HCT116 (cell line): Measurements from ENCODE around the gene MCC. TPM values are rescaled to one million over a fixed set of nuclear protein-coding genes. Genes with fewer than 3 reads are reported as not detected.

Experiments
- ATAC-seq: fragments of 200-7000 bp; cut with Tn5 transposase; 2 replicates; pipeline ENCODE4 v1.9.1; 2020; ENCODE audit warnings: mild to moderate bottlenecking, moderate library complexity
- BruUV-seq: library from RNA; stranded (reverse); fragments of 400-500 nt; replicated peaks from 2 replicates; lab custom pipeline; 2021; lab: Mats Ljungman, UMichigan
- CTCF ChIA-PET: fragments of 300-600 bp; sonication (Branson Sonifier 250); formaldehyde crosslinking; loops from one replicate; lab custom pipeline; 2021; ENCODE audit warnings: antibody characterized with exemption; lab: Charles Lee
- POLR2A ChIA-PET: fragments of 300-600, 350-600 bp; sonication (Branson Sonifier 250); formaldehyde crosslinking; loops from one replicate; lab custom pipeline; 2021; ENCODE audit warnings: antibody characterized with exemption; lab: Charles Lee
- RAD21 ChIA-PET, 2 experiments: fragments of 300-600 bp; sonication (Branson Sonifier 250); formaldehyde crosslinking; loops; one replicate each; lab custom pipeline; 2023; ENCODE audit warnings: low total read pairs in 2 of 2; ENCODE audit not compliant: uncharacterized antibody in 2 of 2, unreplicated experiment in 2 of 2, low non-redundant PET in 1 of 2; lab: Charles Lee
- DNase-seq: peaks from one replicate; pipeline ENCODE4 v3.0.0-alpha.2; 2010; ENCODE audit warnings: low read depth, low spot score
- H2AFZ ChIP-seq: fragments of 200-600 bp; shearing (Covaris generic), sonication (generic); 2 replicates; pipeline ENCODE4 v1.6.1; 2017; ENCODE audit warnings: low read depth, mixed run types, mixed read lengths, antibody characterized with exemption, low read length; ENCODE audit not compliant: poor library complexity, severe bottlenecking
- H3K27ac ChIP-seq: 2 replicates; pipeline ENCODE4 v1.5.1; 2012; ENCODE audit warnings: low read depth, low read length
- H3K27me3 ChIP-seq: fragments of 200-600 bp; sonication (generic); 2 replicates; pipeline ENCODE4 v1.6.1; 2016; ENCODE audit warnings: mixed run types, low read length, mixed read lengths; ENCODE audit not compliant: insufficient read depth
- H3K36me3 ChIP-seq, 2 experiments: fragments of 200-500 bp in 1 of 2; fragments of 200-600 bp in 1 of 2; sonication (Bioruptor generic) in 1 of 2; sonication (generic) in 1 of 2; 2 replicates each; pipeline versions ENCODE4 v1.5.1 to v1.6.1; 2014 to 2016; ENCODE audit warnings: low read length in 2 of 2, inconsistent platforms in 1 of 2, mixed read lengths in 1 of 2, mixed run types in 1 of 2; ENCODE audit not compliant: insufficient read depth in 2 of 2, control insufficient read depth in 1 of 2
- H3K4me1 ChIP-seq, 2 experiments: fragments of 200-600 bp in 1 of 2; sonication (generic) in 1 of 2; 2 replicates each; pipeline versions ENCODE4 v1.5.1 to v1.6.1; 2012 to 2017; ENCODE audit warnings: low read length in 2 of 2, inconsistent platforms in 1 of 2, mild to moderate bottlenecking in 1 of 2, mixed read lengths in 1 of 2, mixed run types in 1 of 2, moderate library complexity in 1 of 2; ENCODE audit not compliant: insufficient read depth in 2 of 2, control insufficient read depth in 1 of 2
- H3K4me2 ChIP-seq: fragments of 200-600 bp; sonication (generic); 2 replicates; pipeline ENCODE4 v1.6.1; 2017; ENCODE audit warnings: mixed run types, low read length, mixed read lengths
- H3K4me3 ChIP-seq, 2 experiments: fragments of 200-600 bp in 1 of 2; sonication (generic) in 1 of 2; replicated peaks in 1 of 2; 2 replicates each; pipeline ENCODE4 v1.5.1; 2011 to 2016; ENCODE audit warnings: low read length in 2 of 2, control low read depth in 1 of 2, low read depth in 1 of 2, mild to moderate bottlenecking in 1 of 2, mixed read lengths in 1 of 2, mixed run types in 1 of 2
- H3K79me2 ChIP-seq: fragments of 200-600 bp; sonication (generic); 2 replicates; pipeline ENCODE4 v1.6.1; 2017; ENCODE audit warnings: mild to moderate bottlenecking, mixed run types, low read length, moderate library complexity, mixed read lengths; ENCODE audit not compliant: insufficient read depth
- H3K9ac ChIP-seq: fragments of 200-600 bp; sonication (generic); 2 replicates; pipeline ENCODE4 v1.6.1; 2016; ENCODE audit warnings: low read length, mixed read lengths
- H3K9me2 ChIP-seq: fragments of 200-600 bp; sonication (generic), shearing (Covaris generic); 2 replicates; pipeline ENCODE4 v1.6.1; 2017; ENCODE audit warnings: mixed run types, mild to moderate bottlenecking, moderate library complexity; ENCODE audit not compliant: insufficient read depth
- H3K9me3 ChIP-seq, 2 experiments: fragments of 200-500 bp in 1 of 2; fragments of 200-600 bp in 1 of 2; sonication (Bioruptor generic) in 1 of 2; sonication (generic) in 1 of 2; 2 replicates each; pipeline ENCODE4 v1.6.1; 2014 to 2017; ENCODE audit warnings: low read length in 2 of 2, mixed read lengths in 2 of 2, inconsistent platforms in 1 of 2, low read depth in 1 of 2, mild to moderate bottlenecking in 1 of 2, mixed run types in 1 of 2, moderate library complexity in 1 of 2; ENCODE audit not compliant: control insufficient read depth in 1 of 2, insufficient read depth in 1 of 2
- H4K20me1 ChIP-seq: fragments of 200-600 bp; sonication (generic), shearing (Covaris generic); 2 replicates; pipeline ENCODE4 v1.6.1; 2017; ENCODE audit warnings: mixed run types, mild to moderate bottlenecking, moderate library complexity; ENCODE audit not compliant: insufficient read depth
- FOSL1 ChIP-seq: IDR thresholded peaks from 2 replicates; pipeline ENCODE4 v1.6.1; 2012; ENCODE audit warnings: low read depth
- POLR2A ChIP-seq: IDR thresholded peaks from 2 replicates; pipeline ENCODE4 v1.7.0; 2011; ENCODE audit warnings: borderline replicate concordance; ENCODE audit not compliant: insufficient read depth, insufficient read length; ENCODE audit errors: extremely low read depth
- SIN3A ChIP-seq: IDR thresholded peaks from 2 replicates; pipeline ENCODE4 v1.6.1; 2012; ENCODE audit warnings: low read depth
- YY1 ChIP-seq: IDR thresholded peaks from 2 replicates; pipeline ENCODE4 v1.6.1; 2011; ENCODE audit warnings: low read length, low read depth, moderate library complexity, mild to moderate bottlenecking; ENCODE audit not compliant: insufficient replicate concordance; ENCODE audit errors: extremely low read depth
- intact Hi-C: fragments of 100-400 bp; cut with micrococcal nuclease; formaldehyde crosslinking; loops from 2 replicates; pipeline ENCODE4 v1.10.0; 2022
- total RNA-seq: library from RNA; stranded (reverse); gene quantifications from one replicate; pipeline ENCODE4 v1.2.1, GENCODE V29; 2021; ENCODE audit not compliant: unreplicated experiment
- TF ChIP-seq, protein P1 (sequence below): IDR thresholded peaks from 2 replicates; pipeline ENCODE4 v1.6.1; 2012
- TF ChIP-seq, protein P2 (sequence below): IDR thresholded peaks from 2 replicates; pipeline ENCODE4 v1.6.1; 2012; ENCODE audit warnings: low read depth

The MCC gene
- total RNA-seq, 1 experiment from 2014 or later = 20.1 TPM

DNA sequence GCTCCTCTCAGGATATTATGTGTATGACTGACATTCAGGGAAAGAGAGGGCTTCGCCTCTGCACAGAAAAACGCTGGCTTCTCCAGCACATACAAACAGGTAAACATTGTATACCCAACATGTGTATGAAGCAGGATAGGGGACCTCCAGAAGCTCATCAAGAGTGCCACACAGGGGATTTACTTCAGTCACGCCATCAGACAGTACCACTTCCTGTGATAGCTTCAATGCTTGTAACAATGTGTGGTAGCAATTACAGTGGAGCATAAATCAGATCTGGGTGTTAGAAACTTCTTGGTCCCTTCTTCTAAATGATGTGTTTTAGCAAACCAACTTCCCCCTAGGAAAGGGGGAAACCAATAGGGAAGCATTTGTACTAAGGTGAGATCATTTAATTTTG is 214.3 kb downstream of the MCC start:
- Histone ChIP-seq H3K4me3 (no peak overlapping the region), H3K27ac (no peak overlapping the region), H3K9ac (no peak overlapping the region), H3K4me2 (no peak overlapping the region), H3K79me2 (no peaks in the 10 kb centered on the region), H3K27me3 (no peaks in the 10 kb centered on the region), H3K4me1 (peaks cover 0 to under 1% of the 10 kb centered on the region in 2 experiments; a peak in 1 of 4 replicates), H2AFZ (no peak overlapping the region), H3K36me3 (no peaks in the 10 kb centered on the region), H3K9me2 (no peaks in the 10 kb centered on the region), H4K20me1 (no peaks in the 10 kb centered on the region), H3K9me3 (no peaks in the 10 kb centered on the region)
- POLR2A ChIA-PET = no interaction called here
- RAD21 ChIA-PET = no interaction called here
- TF ChIP-seq, protein P1, sequence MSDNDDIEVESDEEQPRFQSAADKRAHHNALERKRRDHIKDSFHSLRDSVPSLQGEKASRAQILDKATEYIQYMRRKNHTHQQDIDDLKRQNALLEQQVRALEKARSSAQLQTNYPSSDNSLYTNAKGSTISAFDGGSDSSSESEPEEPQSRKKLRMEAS = no peak
- TF ChIP-seq, protein P2, sequence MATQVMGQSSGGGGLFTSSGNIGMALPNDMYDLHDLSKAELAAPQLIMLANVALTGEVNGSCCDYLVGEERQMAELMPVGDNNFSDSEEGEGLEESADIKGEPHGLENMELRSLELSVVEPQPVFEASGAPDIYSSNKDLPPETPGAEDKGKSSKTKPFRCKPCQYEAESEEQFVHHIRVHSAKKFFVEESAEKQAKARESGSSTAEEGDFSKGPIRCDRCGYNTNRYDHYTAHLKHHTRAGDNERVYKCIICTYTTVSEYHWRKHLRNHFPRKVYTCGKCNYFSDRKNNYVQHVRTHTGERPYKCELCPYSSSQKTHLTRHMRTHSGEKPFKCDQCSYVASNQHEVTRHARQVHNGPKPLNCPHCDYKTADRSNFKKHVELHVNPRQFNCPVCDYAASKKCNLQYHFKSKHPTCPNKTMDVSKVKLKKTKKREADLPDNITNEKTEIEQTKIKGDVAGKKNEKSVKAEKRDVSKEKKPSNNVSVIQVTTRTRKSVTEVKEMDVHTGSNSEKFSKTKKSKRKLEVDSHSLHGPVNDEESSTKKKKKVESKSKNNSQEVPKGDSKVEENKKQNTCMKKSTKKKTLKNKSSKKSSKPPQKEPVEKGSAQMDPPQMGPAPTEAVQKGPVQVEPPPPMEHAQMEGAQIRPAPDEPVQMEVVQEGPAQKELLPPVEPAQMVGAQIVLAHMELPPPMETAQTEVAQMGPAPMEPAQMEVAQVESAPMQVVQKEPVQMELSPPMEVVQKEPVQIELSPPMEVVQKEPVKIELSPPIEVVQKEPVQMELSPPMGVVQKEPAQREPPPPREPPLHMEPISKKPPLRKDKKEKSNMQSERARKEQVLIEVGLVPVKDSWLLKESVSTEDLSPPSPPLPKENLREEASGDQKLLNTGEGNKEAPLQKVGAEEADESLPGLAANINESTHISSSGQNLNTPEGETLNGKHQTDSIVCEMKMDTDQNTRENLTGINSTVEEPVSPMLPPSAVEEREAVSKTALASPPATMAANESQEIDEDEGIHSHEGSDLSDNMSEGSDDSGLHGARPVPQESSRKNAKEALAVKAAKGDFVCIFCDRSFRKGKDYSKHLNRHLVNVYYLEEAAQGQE = no peak
- TF ChIP-seq YY1 (no peak), FOSL1 (no peak), POLR2A (no peak), SIN3A (no peak)
- ATAC-seq = no peak
- no peak for DNase-seq
- CTCF ChIA-PET = no interaction called here
- intact Hi-C loops = no loop called here
- no TSS peak for BruUV-seq
